Kasumi-1 (cell line): ENCODE results near the gene ST8SIA4.

ENCODE experiments used
- DNase-seq, 2 experiments: peaks; one replicate each; lab custom pipeline; 2025; lab: John Stamatoyannopoulos, UW

Gene ST8SIA4

GRCh38 chr5:100903039-100903887, at the start of gene ST8SIA4:
ST8SIA4 (minus strand) TSS chr5:100903282; CDS start chr5:100902955, 327 bp downstream.
- peak; percentile 96 for DNase-seq

GRCh38 chr5:100950985-100951384, 47.9 kb upstream of the ST8SIA4 start:
- no peak for DNase-seq

- DNase-seq: no peak
Observed at GRCh38 chr5:100913298-100913697, 10.2 kb upstream of the ST8SIA4 start.

GRCh38 chr5:100909034-100909433, 6.0 kb upstream of the ST8SIA4 start:
- DNase-seq: no peak

GRCh38 chr5:100905259-100905914, 2.3 kb upstream of the ST8SIA4 start:
- peak; percentile 53 to 57 for DNase-seq

GRCh38 chr5:100904259-100904861, 1.3 kb upstream of the ST8SIA4 start:
- DNase-seq: peak; percentile 65 to 76

GRCh38 chr5:100902440-100903038, 543 bp downstream of the ST8SIA4 start:
- DNase-seq: peak; percentile 57 to 63

- peak; percentile 95 to 96 for DNase-seq
Observed at GRCh38 chr5:100901821-100902341, 1.2 kb downstream of the ST8SIA4 start.

GRCh38 chr5:100900796-100901781, 2.0 kb downstream of the ST8SIA4 start:
- peak; percentile 98 for DNase-seq

- peak; percentile 69 to 79 for DNase-seq
Observed at GRCh38 chr5:100900142-100900795, 2.8 kb downstream of the ST8SIA4 start.

GRCh38 chr5:100899675-100900074, 3.4 kb downstream of the ST8SIA4 start:
- DNase-seq: peak in 1 of 2 experiments; percentile 29

GRCh38 chr5:100898504-100899346, 4.4 kb downstream of the ST8SIA4 start:
- DNase-seq: peak in 1 of 2 experiments; percentile 51

GRCh38 chr5:100896054-100896453, 7.0 kb downstream of the ST8SIA4 start:
- no peak for DNase-seq

GRCh38 chr5:100890461-100891008, 12.5 kb downstream of the ST8SIA4 start:
- no peak for DNase-seq

GRCh38 chr5:100889896-100890295, 13.2 kb downstream of the ST8SIA4 start:
- no peak for DNase-seq

GRCh38 chr5:100889165-100889743, 13.8 kb downstream of the ST8SIA4 start:
- no peak for DNase-seq

GRCh38 chr5:100877274-100877673, 25.8 kb downstream of the ST8SIA4 start:
- DNase-seq: no peak

- DNase-seq: no peak
Observed at GRCh38 chr5:100872408-100873190, 30.5 kb downstream of the ST8SIA4 start.
